KMS-11 (cell line): ENCODE measurements around the gene AGBL5.

Experiments used
- H2AFZ ChIP-seq: fragments of 200-600 bp; sonication (generic); 2 replicates; pipeline ENCODE4 v1.6.1; 2016; ENCODE audit warnings: antibody characterized with exemption, mixed run types, low read depth
- H3K27ac ChIP-seq: fragments of 200-600 bp; sonication (generic); 2 replicates; pipeline ENCODE4 v1.6.1; 2016; ENCODE audit warnings: mild to moderate bottlenecking, mixed run types
- H3K27me3 ChIP-seq: fragments of 200-600 bp; sonication (generic); 2 replicates; pipeline ENCODE4 v1.6.1; 2017; ENCODE audit warnings: mild to moderate bottlenecking, low read depth, mixed run types, moderate library complexity; ENCODE audit not compliant: insufficient read depth
- H3K36me3 ChIP-seq: fragments of 200-600 bp; sonication (generic); 2 replicates; pipeline ENCODE4 v1.6.1; 2017; ENCODE audit warnings: mild to moderate bottlenecking, mixed run types; ENCODE audit not compliant: insufficient read depth
- H3K4me1 ChIP-seq: fragments of 200-600 bp; sonication (generic); 2 replicates; pipeline ENCODE4 v1.6.1; 2016; ENCODE audit warnings: mild to moderate bottlenecking, low read depth, mixed run types; ENCODE audit not compliant: poor library complexity, severe bottlenecking
- H3K4me2 ChIP-seq: fragments of 200-600 bp; sonication (generic); 2 replicates; pipeline ENCODE4 v1.7.0; 2016; ENCODE audit warnings: mild to moderate bottlenecking, mixed run types
- H3K4me3 ChIP-seq: fragments of 200-600 bp; sonication (generic); IDR thresholded peaks from 2 replicates; pipeline ENCODE4 v1.6.1; 2017; ENCODE audit warnings: low read depth, low read length, mixed read lengths; ENCODE audit not compliant: insufficient read depth
- H3K79me2 ChIP-seq: fragments of 200-600 bp; sonication (generic); 2 replicates; pipeline ENCODE4 v1.6.1; 2016; ENCODE audit warnings: low read depth, mixed run types; ENCODE audit not compliant: insufficient read depth
- H3K9ac ChIP-seq: fragments of 200-600 bp; sonication (generic); 2 replicates; pipeline ENCODE4 v1.6.1; 2016; ENCODE audit warnings: mild to moderate bottlenecking, mixed run types
- H4K20me1 ChIP-seq: fragments of 200-600 bp; sonication (generic); 2 replicates; pipeline ENCODE4 v1.6.1; 2016; ENCODE audit warnings: mild to moderate bottlenecking, mixed run types; ENCODE audit not compliant: insufficient read depth
- CTCF ChIP-seq: fragments of 200-600 bp; sonication (generic); conservative IDR thresholded peaks from 2 replicates; pipeline ENCODE4 v1.6.1; 2017; ENCODE audit warnings: low read depth, mild to moderate bottlenecking, antibody characterized with exemption, low read length, moderate library complexity, mixed read lengths

AGBL5 gene

GRCh38 chr2:27086724-27087593 is 35.5 kb downstream of the AGBL5 start, which contains the start of gene KHK:
Gene KHK, plus strand, starts transcription at chr2:27086772. Its CDS starts 488 bp downstream, at chr2:27087260.
- Histone ChIP-seq H3K4me1 (peaks cover 11% of the 10 kb centered on the region), H2AFZ (peak within 1 kb of the TSS; percentile 90), H3K4me2 (peak within 1 kb of the TSS; percentile 75), H4K20me1 (no peaks in the 10 kb centered on the region), H3K4me3 (peak within 1 kb of the TSS; percentile 82), H3K36me3 (no peaks in the 10 kb centered on the region), H3K9ac (peak within 1 kb of the TSS; percentile 76; the same call in 1 of the 2 replicates), H3K27me3 (no peaks in the 10 kb centered on the region), H3K79me2 (no peaks in the 10 kb centered on the region), H3K27ac (peak within 1 kb of the TSS; percentile 78)
- no peak for TF ChIP-seq CTCF

GRCh38 chr2:27087823-27088410 is 36.4 kb downstream of the AGBL5 start:
- H3K9ac ChIP-seq: peak overlapping the region; percentile 60; the same call in 1 of the 2 replicates
- H3K4me3 ChIP-seq: no peak overlapping the region
- H3K4me1 ChIP-seq: peaks cover 9% of the 10 kb centered on the region
- TF ChIP-seq CTCF: no peak
- H3K79me2 ChIP-seq: no peaks in the 10 kb centered on the region
- peak overlapping the region; percentile 83; the same call in 1 of the 2 replicates for H2AFZ ChIP-seq
- H3K36me3 ChIP-seq: no peaks in the 10 kb centered on the region
- H3K4me2 ChIP-seq: peak overlapping the region; percentile 75
- H3K27ac ChIP-seq: no peak overlapping the region; the same call in 1 of the 2 replicates
- H3K27me3 ChIP-seq: no peaks in the 10 kb centered on the region
- H4K20me1 ChIP-seq: no peaks in the 10 kb centered on the region

GRCh38 chr2:27088634-27089033 is 37.2 kb downstream of the AGBL5 start:
- Histone ChIP-seq H3K27me3 (no peaks in the 10 kb centered on the region), H3K27ac (no peak overlapping the region), H3K4me3 (no peak overlapping the region), H3K36me3 (no peaks in the 10 kb centered on the region), H3K9ac (no peak overlapping the region), H3K4me2 (no peak overlapping the region; the same call in 1 of the 2 replicates), H3K4me1 (peaks cover 9% of the 10 kb centered on the region), H4K20me1 (no peaks in the 10 kb centered on the region), H3K79me2 (no peaks in the 10 kb centered on the region), H2AFZ (no peak overlapping the region)
- no peak for TF ChIP-seq CTCF

GRCh38 chr2:27089111-27089954 is 37.9 kb downstream of the AGBL5 start:
- Histone ChIP-seq H3K4me1 (peaks cover 9% of the 10 kb centered on the region), H4K20me1 (no peaks in the 10 kb centered on the region), H3K36me3 (no peaks in the 10 kb centered on the region), H3K27ac (no peak overlapping the region), H3K4me3 (no peak overlapping the region), H3K9ac (no peak overlapping the region), H3K27me3 (no peaks in the 10 kb centered on the region), H3K79me2 (no peaks in the 10 kb centered on the region), H3K4me2 (no peak overlapping the region), H2AFZ (no peak overlapping the region)
- no peak for TF ChIP-seq CTCF
